PC-3 (cell line): ENCODE data around the gene CPSF4L.

Experiments
- EZH2 ChIP-seq: fragments of 300-600 bp; sonication (generic); IDR thresholded peaks from one replicate; pipeline ENCODE4 v1.6.1; 2017; ENCODE audit warnings: antibody characterized with exemption, mild to moderate bottlenecking, low read length; ENCODE audit not compliant: unreplicated experiment
- TF ChIP-seq, protein P1 (sequence below): fragments of 300-600 bp; sonication (generic); conservative IDR thresholded peaks from 2 replicates; pipeline ENCODE4 v1.5.1; 2017; ENCODE audit warnings: antibody characterized with exemption, low read depth, mild to moderate bottlenecking, low read length

GRCh38 chr17:73304438-73304837, 42.8 kb upstream of the CPSF4L start:
- TF ChIP-seq, protein P1, sequence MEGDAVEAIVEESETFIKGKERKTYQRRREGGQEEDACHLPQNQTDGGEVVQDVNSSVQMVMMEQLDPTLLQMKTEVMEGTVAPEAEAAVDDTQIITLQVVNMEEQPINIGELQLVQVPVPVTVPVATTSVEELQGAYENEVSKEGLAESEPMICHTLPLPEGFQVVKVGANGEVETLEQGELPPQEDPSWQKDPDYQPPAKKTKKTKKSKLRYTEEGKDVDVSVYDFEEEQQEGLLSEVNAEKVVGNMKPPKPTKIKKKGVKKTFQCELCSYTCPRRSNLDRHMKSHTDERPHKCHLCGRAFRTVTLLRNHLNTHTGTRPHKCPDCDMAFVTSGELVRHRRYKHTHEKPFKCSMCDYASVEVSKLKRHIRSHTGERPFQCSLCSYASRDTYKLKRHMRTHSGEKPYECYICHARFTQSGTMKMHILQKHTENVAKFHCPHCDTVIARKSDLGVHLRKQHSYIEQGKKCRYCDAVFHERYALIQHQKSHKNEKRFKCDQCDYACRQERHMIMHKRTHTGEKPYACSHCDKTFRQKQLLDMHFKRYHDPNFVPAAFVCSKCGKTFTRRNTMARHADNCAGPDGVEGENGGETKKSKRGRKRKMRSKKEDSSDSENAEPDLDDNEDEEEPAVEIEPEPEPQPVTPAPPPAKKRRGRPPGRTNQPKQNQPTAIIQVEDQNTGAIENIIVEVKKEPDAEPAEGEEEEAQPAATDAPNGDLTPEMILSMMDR, result no peak
- no peak for TF ChIP-seq EZH2
